Endothelial cell of umbilical vein (primary cell): ENCODE measurements around the gene AATF. TPM values are rescaled to one million over a fixed set of nuclear protein-coding genes. Genes with fewer than 3 reads are reported as not detected.

Experiments used
- BruUV-seq: library from RNA; stranded (reverse); fragments of 400-500 nt; replicated peaks from 2 replicates; lab custom pipeline; 2021; lab: Mats Ljungman, UMichigan
- CTCF ChIA-PET: fragments of 300-600, 350-600 bp; sonication (Branson Sonifier 250); formaldehyde crosslinking; loops from one replicate; lab custom pipeline; 2021; ENCODE audit warnings: antibody characterized with exemption, inconsistent platforms; lab: Charles Lee
- POLR2A ChIA-PET: fragments of 300-600, 350-600 bp; sonication (Branson Sonifier 250); formaldehyde crosslinking; loops from one replicate; lab custom pipeline; 2021; ENCODE audit warnings: antibody characterized with exemption, inconsistent platforms; lab: Charles Lee
- DNase-seq: peaks from one replicate; pipeline ENCODE4 v3.0.0-alpha.2; 2011; ENCODE audit warnings: low read depth, low spot score
- FAIRE-seq: peaks from 2 replicates; lab custom pipeline; 2011; peaks lifted over from hg19 to GRCh38; lab: Jason Lieb, UNC
- H2AFZ ChIP-seq: 2 replicates; pipeline ENCODE4 v1.6.0; 2012; ENCODE audit warnings: low read depth, low read length, control low read depth, inconsistent platforms
- H3K27ac ChIP-seq: 2 replicates; pipeline ENCODE4 v1.5.1; 2011; ENCODE audit warnings: low read depth, mild to moderate bottlenecking, control low read depth, low read length, moderate library complexity; ENCODE audit not compliant: insufficient read depth
- H3K27me3 ChIP-seq, 2 experiments: 2 replicates each; pipeline versions ENCODE4 v1.6.0 to v1.6.1; 2011; ENCODE audit warnings: low read length in 2 of 2, mixed read lengths in 1 of 2; ENCODE audit not compliant: control insufficient read depth in 2 of 2, insufficient read depth in 2 of 2
- H3K36me3 ChIP-seq, 2 experiments: 2 replicates in 1 of 2; 3 replicates in 1 of 2; pipeline ENCODE4 v1.5.1; 2011; ENCODE audit warnings: low read length in 2 of 2, mild to moderate bottlenecking in 1 of 2, moderate library complexity in 1 of 2; ENCODE audit not compliant: control insufficient read depth in 2 of 2, insufficient read depth in 2 of 2; ENCODE audit errors: extremely low read depth in 1 of 2
- H3K4me1 ChIP-seq: 3 replicates; pipeline ENCODE4 v1.5.1; 2011; ENCODE audit warnings: mild to moderate bottlenecking, low read length; ENCODE audit not compliant: control insufficient read depth, insufficient read depth; ENCODE audit errors: extremely low read depth
- H3K4me2 ChIP-seq: 2 replicates; pipeline ENCODE4 v1.6.1; 2011; ENCODE audit warnings: low read length, control low read depth, mixed read lengths; ENCODE audit not compliant: insufficient read depth
- H3K4me3 ChIP-seq, 3 experiments: fragments of 200-600 bp in 1 of 3; sonication (generic), shearing (Covaris generic) in 1 of 3; replicated peaks in 1 of 3; 2 replicates each; pipeline ENCODE4 v1.5.1; 2011 to 2016; ENCODE audit warnings: control low read depth in 3 of 3, low read length in 3 of 3, mild to moderate bottlenecking in 2 of 3, inconsistent platforms in 1 of 3, low read depth in 1 of 3, moderate library complexity in 1 of 3; ENCODE audit not compliant: insufficient read depth in 1 of 3
- H3K79me2 ChIP-seq: 2 replicates; pipeline ENCODE4 v1.6.0; 2012; ENCODE audit warnings: low read length, inconsistent platforms; ENCODE audit not compliant: control insufficient read depth, insufficient read depth
- H3K9ac ChIP-seq: replicated peaks from 2 replicates; pipeline ENCODE3; 2011; ENCODE audit warnings: low read length, control low read depth; ENCODE audit not compliant: insufficient read depth; ENCODE audit errors: extremely low read depth
- H3K9me1 ChIP-seq: replicated peaks from 3 replicates; pipeline ENCODE4 v1.6.0; 2011; ENCODE audit warnings: mild to moderate bottlenecking, low read length; ENCODE audit not compliant: control insufficient read depth, insufficient read depth; ENCODE audit errors: extremely low read depth
- H3K9me3 ChIP-seq: replicated peaks from 2 replicates; pipeline ENCODE4 v1.5.1; 2012; ENCODE audit warnings: low read length, inconsistent platforms; ENCODE audit not compliant: control insufficient read depth, insufficient read depth
- H4K20me1 ChIP-seq: replicated peaks from 2 replicates; pipeline ENCODE3; 2011; ENCODE audit warnings: mild to moderate bottlenecking, low read length; ENCODE audit not compliant: control insufficient read depth, insufficient read depth; ENCODE audit errors: extremely low read depth
- CTCF ChIP-seq, 2 donors: IDR thresholded peaks; 1 replicate in 1 of 2; 2 replicates in 1 of 2; pipeline ENCODE4 v1.5.1; 2011; ENCODE audit warnings: low read length in 2 of 2, mild to moderate bottlenecking in 2 of 2, moderate library complexity in 2 of 2, control low read depth in 1 of 2, inconsistent platforms in 1 of 2, low read depth in 1 of 2; ENCODE audit not compliant: insufficient read depth in 1 of 2; ENCODE audit errors: extremely low read depth in 1 of 2
- EZH2 ChIP-seq: IDR thresholded peaks from 2 replicates; pipeline ENCODE4 v1.6.1; 2012; ENCODE audit warnings: borderline replicate concordance, low read depth, mild to moderate bottlenecking, moderate library complexity, low read length, inconsistent platforms; ENCODE audit not compliant: severe bottlenecking
- FOS ChIP-seq: IDR thresholded peaks from 2 replicates; pipeline ENCODE4 v1.6.1; 2011; ENCODE audit warnings: mild to moderate bottlenecking, low read length, moderate library complexity, borderline replicate concordance; ENCODE audit not compliant: insufficient read depth
- GATA2 ChIP-seq: IDR thresholded peaks from 2 replicates; pipeline ENCODE4 v1.7.0; 2011; ENCODE audit warnings: low read depth, mild to moderate bottlenecking, moderate library complexity, mixed read lengths, low read length; ENCODE audit not compliant: insufficient read length, insufficient read depth
- JUN ChIP-seq: IDR thresholded peaks from 2 replicates; pipeline ENCODE4 v1.6.1; 2011; ENCODE audit warnings: borderline replicate concordance, low read depth; ENCODE audit not compliant: insufficient read length, insufficient read depth
- MAX ChIP-seq: IDR thresholded peaks from 2 replicates; pipeline ENCODE4 v1.6.1; 2011; ENCODE audit not compliant: insufficient read depth, insufficient read length
- MYC ChIP-seq: IDR thresholded peaks from one replicate; pipeline ENCODE4 v1.6.1; 2011; ENCODE audit warnings: mild to moderate bottlenecking, low read depth, low read length
- POLR2A ChIP-seq: IDR thresholded peaks from 2 replicates; pipeline ENCODE4 v1.6.1; 2012; ENCODE audit warnings: low read depth, mild to moderate bottlenecking, control low read depth, low read length
- POLR2AphosphoS5 ChIP-seq: IDR thresholded peaks from 2 replicates; pipeline ENCODE4 v1.6.1; 2012; ENCODE audit warnings: low read depth, mild to moderate bottlenecking, control low read depth, low read length, moderate library complexity; ENCODE audit not compliant: insufficient read depth
- dilution Hi-C: fragments of 300-500 bp; cut with MboI; formaldehyde crosslinking; loops from one replicate; pipeline ENCODE4 v1.15.0; 2019; ENCODE audit warnings: low sequenced_read_pairs; ENCODE audit not compliant: extremely low pct_ligation_motif_present
- intact Hi-C: fragments of 100-400 bp; cut with micrococcal nuclease; formaldehyde crosslinking; loops from one replicate; pipeline ENCODE4 v1.10.0; 2022
- polyA plus RNA-seq, 4 experiments: library from polyadenylated mRNA; depleted of rRNA in 3 of 4; stranded (reverse) in 3 of 4; unstranded in 1 of 4; fragments of >200 nt; gene quantifications; 2 replicates each; pipeline versions ENCODE4 v1.2.1 to v1.2.3, GENCODE V29; 2011 to 2012; ENCODE audit warnings: missing spikeins in 1 of 4
- total RNA-seq: library from RNA; stranded (reverse); gene quantifications from 2 replicates; pipeline ENCODE4 v1.2.3, GENCODE V29; 2021

The AATF gene
- total and polyA plus RNA-seq, 2 donors (not counting 3 experiments of a cell fraction or from before 2014, with no cell fraction given) = 15.7 to 47.2 TPM

GRCh38 chr17:37031493-37032083 is 82.8 kb downstream of the AATF start:
- Histone ChIP-seq H3K4me3 (no peak overlapping the region), H3K27ac (no peak overlapping the region), H2AFZ (no peak overlapping the region), H3K36me3 (no peaks in the 10 kb centered on the region), H3K4me2 (no peak overlapping the region), H3K9me3 (no peaks in the 10 kb centered on the region), H3K4me1 (no peaks in the 10 kb centered on the region), H3K79me2 (no peaks in the 10 kb centered on the region), H3K27me3 (no peaks in the 10 kb centered on the region), H4K20me1 (no peaks in the 10 kb centered on the region), H3K9me1 (no peaks in the 10 kb centered on the region), H3K9ac (no peak overlapping the region)
- dilution Hi-C loops = no loop called here
- CTCF ChIA-PET = no interaction called here
- intact Hi-C loops = no loop called here
- no peak for TF ChIP-seq FOS
- no peak for TF ChIP-seq JUN
- no peak for TF ChIP-seq CTCF (IDR thresholded peaks at IDR 0.05; ENCODE audit: extremely low read depth in 1 of 2, insufficient read depth in 1 of 2, low read depth in 1 of 2, low read length in 2 of 2)
- BruUV-seq = no TSS peak
- DNase-seq (no peak), FAIRE-seq (no peak)
- POLR2A ChIA-PET = interaction anchor here (0.6 kb wide), 1 partner anchor 25 kb away, joined by 4 read pairs; no protein-coding TSS in a partner anchor

- Histone ChIP-seq H3K9ac (no peak overlapping the region), H3K36me3 (no peaks in the 10 kb centered on the region), H3K9me1 (no peaks in the 10 kb centered on the region), H4K20me1 (no peaks in the 10 kb centered on the region), H3K4me3 (no peak overlapping the region), H3K4me1 (no peaks in the 10 kb centered on the region), H3K79me2 (no peaks in the 10 kb centered on the region), H3K27ac (no peak overlapping the region), H3K27me3 (no peaks in the 10 kb centered on the region), H3K9me3 (no peaks in the 10 kb centered on the region), H2AFZ (no peak overlapping the region), H3K4me2 (no peak overlapping the region)
- ChIA-PET POLR2A (no interaction called here), CTCF (interaction anchor here (3.8 kb wide), 1 partner anchor 10 kb away, joined by 15 read pairs; no protein-coding TSS in a partner anchor)
- no TSS peak for BruUV-seq
- no peak for FAIRE-seq
- intact Hi-C loops = no loop called here
- no peak for TF ChIP-seq POLR2A
- no peak for TF ChIP-seq CTCF (IDR thresholded peaks at IDR 0.05; ENCODE audit: extremely low read depth in 1 of 2, insufficient read depth in 1 of 2, low read depth in 1 of 2, low read length in 2 of 2)
- no peak for TF ChIP-seq MYC
- no peak for TF ChIP-seq EZH2
- TF ChIP-seq FOS = no peak
- TF ChIP-seq JUN = no peak
- no peak for TF ChIP-seq MAX
- no peak for TF ChIP-seq GATA2
- no peak for TF ChIP-seq POLR2AphosphoS5
- dilution Hi-C loops = no loop called here
- no peak for DNase-seq
Measured at GRCh38 chr17:37037590-37038155, 88.9 kb downstream of the AATF start.
